WTC11 (cell line): Measurements from ENCODE around the gene COMTD1. TPM values are rescaled to one million over a fixed set of nuclear protein-coding genes. Genes with fewer than 3 reads are reported as not detected.

Experiments
- ARID4B ChIP-seq: sonication (generic); formaldehyde crosslinking; IDR thresholded peaks from 2 replicates; pipeline ENCODE4 v1.8.0; 2023; ENCODE audit warnings: missing genetic modification reagents, mild to moderate bottlenecking, borderline replicate concordance
- CBFB ChIP-seq: sonication (generic); formaldehyde crosslinking; IDR thresholded peaks from 2 replicates; pipeline ENCODE4 v1.8.1; 2022; ENCODE audit warnings: mild to moderate bottlenecking, low read depth, missing genetic modification reagents
- CTCF ChIP-seq: fragments of 200-600 bp; IDR thresholded peaks from 2 replicates; pipeline ENCODE4 v1.8.0; 2022; ENCODE audit warnings: antibody characterized with exemption
- HMGA2 ChIP-seq: fragments of 250-450 bp; sonication (Bioruptor Pico); IDR thresholded peaks from 2 replicates; pipeline ENCODE4 v1.4.0; 2021; ENCODE audit warnings: mild to moderate bottlenecking, moderate library complexity
- PREB ChIP-seq: sonication (generic); formaldehyde crosslinking; IDR thresholded peaks from 2 replicates; pipeline ENCODE4 v1.8.1; 2022; ENCODE audit warnings: mild to moderate bottlenecking, missing genetic modification reagents, moderate library complexity, borderline replicate concordance
- TEAD1 ChIP-seq: sonication (generic); formaldehyde crosslinking; IDR thresholded peaks from 2 replicates; pipeline ENCODE4 v1.8.0; 2022; ENCODE audit warnings: mild to moderate bottlenecking, missing genetic modification reagents
- ZBTB21 ChIP-seq: sonication (generic); formaldehyde crosslinking; IDR thresholded peaks from 2 replicates; pipeline ENCODE4 v1.8.1; 2023; ENCODE audit warnings: mild to moderate bottlenecking, missing genetic modification reagents, borderline replicate concordance
- ZNF232 ChIP-seq: sonication (generic); formaldehyde crosslinking; IDR thresholded peaks from 2 replicates; pipeline ENCODE4 v1.8.0; 2022; ENCODE audit warnings: mild to moderate bottlenecking, missing genetic modification reagents
- ZNF263 ChIP-seq: sonication (generic); formaldehyde crosslinking; IDR thresholded peaks from 2 replicates; pipeline ENCODE4 v1.8.1; 2022; ENCODE audit warnings: low read depth, mild to moderate bottlenecking, moderate library complexity, missing genetic modification reagents
- ZNF532 ChIP-seq: fragments of 250-450 bp; sonication (Bioruptor Pico); IDR thresholded peaks from 2 replicates; pipeline ENCODE4 v1.9.0; 2021; ENCODE audit warnings: mild to moderate bottlenecking, borderline replicate concordance
- ZNF671 ChIP-seq: fragments of 250-450 bp; sonication (Bioruptor Pico); IDR thresholded peaks from 2 replicates; pipeline ENCODE4 v1.8.0; 2021; ENCODE audit warnings: mild to moderate bottlenecking
- total RNA-seq: library from RNA; stranded (reverse); gene quantifications from 3 replicates; pipeline ENCODE4 v1.2.3, GENCODE V29; 2021
- TF ChIP-seq, protein P1 (sequence below): fragments of 250-450 bp; sonication (Bioruptor Pico); IDR thresholded peaks from 2 replicates; pipeline ENCODE4 v1.9.0; 2021; ENCODE audit warnings: mild to moderate bottlenecking
- TF ChIP-seq, protein P2 (sequence below): sonication (generic); formaldehyde crosslinking; conservative IDR thresholded peaks from 2 replicates; pipeline ENCODE4 v1.8.1; 2023; ENCODE audit warnings: mild to moderate bottlenecking, low read depth, missing genetic modification reagents, moderate library complexity
- TF ChIP-seq, protein P3 (sequence below): fragments of 250-450 bp; sonication (Bioruptor Pico); IDR thresholded peaks from 2 replicates; pipeline ENCODE4 v1.9.0; 2021; ENCODE audit warnings: moderate library complexity, mild to moderate bottlenecking, inconsistent platforms, borderline replicate concordance
- TF ChIP-seq, protein P4 (sequence below): sonication (generic); formaldehyde crosslinking; IDR thresholded peaks from 2 replicates; pipeline ENCODE4 v1.8.0; 2023; ENCODE audit warnings: missing genetic modification reagents
- TF ChIP-seq, protein P5 (sequence below): sonication (generic); formaldehyde crosslinking; IDR thresholded peaks from 2 replicates; pipeline ENCODE4 v1.8.1; 2022; ENCODE audit warnings: missing genetic modification reagents, borderline replicate concordance

COMTD1 gene
- total RNA-seq, 1 experiment from 2014 or later: 47.8 TPM

GRCh38 chr10:75233444-75234016 lies 2.2 kb downstream of the COMTD1 start (continued):
- TF ChIP-seq, protein P1, sequence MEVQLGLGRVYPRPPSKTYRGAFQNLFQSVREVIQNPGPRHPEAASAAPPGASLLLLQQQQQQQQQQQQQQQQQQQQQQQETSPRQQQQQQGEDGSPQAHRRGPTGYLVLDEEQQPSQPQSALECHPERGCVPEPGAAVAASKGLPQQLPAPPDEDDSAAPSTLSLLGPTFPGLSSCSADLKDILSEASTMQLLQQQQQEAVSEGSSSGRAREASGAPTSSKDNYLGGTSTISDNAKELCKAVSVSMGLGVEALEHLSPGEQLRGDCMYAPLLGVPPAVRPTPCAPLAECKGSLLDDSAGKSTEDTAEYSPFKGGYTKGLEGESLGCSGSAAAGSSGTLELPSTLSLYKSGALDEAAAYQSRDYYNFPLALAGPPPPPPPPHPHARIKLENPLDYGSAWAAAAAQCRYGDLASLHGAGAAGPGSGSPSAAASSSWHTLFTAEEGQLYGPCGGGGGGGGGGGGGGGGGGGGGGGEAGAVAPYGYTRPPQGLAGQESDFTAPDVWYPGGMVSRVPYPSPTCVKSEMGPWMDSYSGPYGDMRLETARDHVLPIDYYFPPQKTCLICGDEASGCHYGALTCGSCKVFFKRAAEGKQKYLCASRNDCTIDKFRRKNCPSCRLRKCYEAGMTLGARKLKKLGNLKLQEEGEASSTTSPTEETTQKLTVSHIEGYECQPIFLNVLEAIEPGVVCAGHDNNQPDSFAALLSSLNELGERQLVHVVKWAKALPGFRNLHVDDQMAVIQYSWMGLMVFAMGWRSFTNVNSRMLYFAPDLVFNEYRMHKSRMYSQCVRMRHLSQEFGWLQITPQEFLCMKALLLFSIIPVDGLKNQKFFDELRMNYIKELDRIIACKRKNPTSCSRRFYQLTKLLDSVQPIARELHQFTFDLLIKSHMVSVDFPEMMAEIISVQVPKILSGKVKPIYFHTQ (CRISPR knock-in tag): no peak
- TF ChIP-seq ZBTB21 (CRISPR knock-in tag) (no peak), TEAD1 (CRISPR knock-in tag) (no peak), HMGA2 (CRISPR knock-in tag) (no peak), ARID4B (CRISPR knock-in tag) (no peak), CBFB (no peak), ZNF532 (CRISPR knock-in tag) (no peak), ZNF671 (CRISPR knock-in tag) (no peak; the same call in 1 of the 2 replicates), ZNF263 (CRISPR knock-in tag) (0 out of 2 replicates have a peak, but pooled peaks have one; percentile 17), ZNF232 (CRISPR knock-in tag) (no peak), CTCF (no peak), PREB (CRISPR knock-in tag) (no peak)
- TF ChIP-seq, protein P2, sequence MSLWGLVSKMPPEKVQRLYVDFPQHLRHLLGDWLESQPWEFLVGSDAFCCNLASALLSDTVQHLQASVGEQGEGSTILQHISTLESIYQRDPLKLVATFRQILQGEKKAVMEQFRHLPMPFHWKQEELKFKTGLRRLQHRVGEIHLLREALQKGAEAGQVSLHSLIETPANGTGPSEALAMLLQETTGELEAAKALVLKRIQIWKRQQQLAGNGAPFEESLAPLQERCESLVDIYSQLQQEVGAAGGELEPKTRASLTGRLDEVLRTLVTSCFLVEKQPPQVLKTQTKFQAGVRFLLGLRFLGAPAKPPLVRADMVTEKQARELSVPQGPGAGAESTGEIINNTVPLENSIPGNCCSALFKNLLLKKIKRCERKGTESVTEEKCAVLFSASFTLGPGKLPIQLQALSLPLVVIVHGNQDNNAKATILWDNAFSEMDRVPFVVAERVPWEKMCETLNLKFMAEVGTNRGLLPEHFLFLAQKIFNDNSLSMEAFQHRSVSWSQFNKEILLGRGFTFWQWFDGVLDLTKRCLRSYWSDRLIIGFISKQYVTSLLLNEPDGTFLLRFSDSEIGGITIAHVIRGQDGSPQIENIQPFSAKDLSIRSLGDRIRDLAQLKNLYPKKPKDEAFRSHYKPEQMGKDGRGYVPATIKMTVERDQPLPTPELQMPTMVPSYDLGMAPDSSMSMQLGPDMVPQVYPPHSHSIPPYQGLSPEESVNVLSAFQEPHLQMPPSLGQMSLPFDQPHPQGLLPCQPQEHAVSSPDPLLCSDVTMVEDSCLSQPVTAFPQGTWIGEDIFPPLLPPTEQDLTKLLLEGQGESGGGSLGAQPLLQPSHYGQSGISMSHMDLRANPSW: no peak
- TF ChIP-seq, protein P3, sequence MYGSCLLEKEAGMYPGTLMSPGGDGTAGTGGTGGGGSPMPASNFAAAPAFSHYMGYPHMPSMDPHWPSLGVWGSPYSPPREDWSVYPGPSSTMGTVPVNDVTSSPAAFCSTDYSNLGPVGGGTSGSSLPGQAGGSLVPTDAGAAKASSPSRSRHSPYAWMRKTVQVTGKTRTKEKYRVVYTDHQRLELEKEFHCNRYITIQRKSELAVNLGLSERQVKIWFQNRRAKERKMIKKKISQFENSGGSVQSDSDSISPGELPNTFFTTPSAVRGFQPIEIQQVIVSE (CRISPR knock-in tag): no peak
- TF ChIP-seq, protein P4, sequence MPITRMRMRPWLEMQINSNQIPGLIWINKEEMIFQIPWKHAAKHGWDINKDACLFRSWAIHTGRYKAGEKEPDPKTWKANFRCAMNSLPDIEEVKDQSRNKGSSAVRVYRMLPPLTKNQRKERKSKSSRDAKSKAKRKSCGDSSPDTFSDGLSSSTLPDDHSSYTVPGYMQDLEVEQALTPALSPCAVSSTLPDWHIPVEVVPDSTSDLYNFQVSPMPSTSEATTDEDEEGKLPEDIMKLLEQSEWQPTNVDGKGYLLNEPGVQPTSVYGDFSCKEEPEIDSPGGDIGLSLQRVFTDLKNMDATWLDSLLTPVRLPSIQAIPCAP (CRISPR knock-in tag): no peak
- TF ChIP-seq, protein P5, sequence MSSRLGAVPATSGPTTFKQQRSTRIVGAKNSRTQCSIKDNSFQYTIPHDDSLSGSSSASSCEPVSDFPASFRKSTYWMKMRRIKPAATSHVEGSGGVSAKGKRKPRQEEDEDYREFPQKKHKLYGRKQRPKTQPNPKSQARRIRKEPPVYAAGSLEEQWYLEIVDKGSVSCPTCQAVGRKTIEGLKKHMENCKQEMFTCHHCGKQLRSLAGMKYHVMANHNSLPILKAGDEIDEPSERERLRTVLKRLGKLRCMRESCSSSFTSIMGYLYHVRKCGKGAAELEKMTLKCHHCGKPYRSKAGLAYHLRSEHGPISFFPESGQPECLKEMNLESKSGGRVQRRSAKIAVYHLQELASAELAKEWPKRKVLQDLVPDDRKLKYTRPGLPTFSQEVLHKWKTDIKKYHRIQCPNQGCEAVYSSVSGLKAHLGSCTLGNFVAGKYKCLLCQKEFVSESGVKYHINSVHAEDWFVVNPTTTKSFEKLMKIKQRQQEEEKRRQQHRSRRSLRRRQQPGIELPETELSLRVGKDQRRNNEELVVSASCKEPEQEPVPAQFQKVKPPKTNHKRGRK (CRISPR knock-in tag): no peak
